Neural progenitor cell (in vitro differentiated cells): Measurements from ENCODE around the gene THSD4.

Source experiments
- CTCF ChIP-seq: fragments of 200-600 bp; sonication (generic); IDR thresholded peaks from 2 replicates; pipeline ENCODE4 v1.5.1; 2017; ENCODE audit warnings: antibody characterized with exemption, mild to moderate bottlenecking
- EZH2 ChIP-seq: fragments of 200-600 bp; sonication (generic); IDR thresholded peaks from 2 replicates; pipeline ENCODE4 v1.6.1; 2017; ENCODE audit warnings: antibody characterized with exemption, mild to moderate bottlenecking, moderate library complexity
- EZH2phosphoT487 ChIP-seq: fragments of 200-600 bp; sonication (generic); IDR thresholded peaks from 2 replicates; pipeline ENCODE4 v1.6.1; 2017; ENCODE audit warnings: antibody characterized with exemption

- TF ChIP-seq CTCF (no peak), EZH2 (no peak), EZH2phosphoT487 (no peak)
Observed at GRCh38 chr15:71426792-71427191, 311.5 kb downstream of the THSD4 start.
